ENCODE results near the gene DKK1.
"Not testable (repeated sequence)": the region's sequence is repeated elsewhere in the genome, so short reads cannot be mapped to it uniquely, and the experiment has no call there.

The DKK1 gene

DNA sequence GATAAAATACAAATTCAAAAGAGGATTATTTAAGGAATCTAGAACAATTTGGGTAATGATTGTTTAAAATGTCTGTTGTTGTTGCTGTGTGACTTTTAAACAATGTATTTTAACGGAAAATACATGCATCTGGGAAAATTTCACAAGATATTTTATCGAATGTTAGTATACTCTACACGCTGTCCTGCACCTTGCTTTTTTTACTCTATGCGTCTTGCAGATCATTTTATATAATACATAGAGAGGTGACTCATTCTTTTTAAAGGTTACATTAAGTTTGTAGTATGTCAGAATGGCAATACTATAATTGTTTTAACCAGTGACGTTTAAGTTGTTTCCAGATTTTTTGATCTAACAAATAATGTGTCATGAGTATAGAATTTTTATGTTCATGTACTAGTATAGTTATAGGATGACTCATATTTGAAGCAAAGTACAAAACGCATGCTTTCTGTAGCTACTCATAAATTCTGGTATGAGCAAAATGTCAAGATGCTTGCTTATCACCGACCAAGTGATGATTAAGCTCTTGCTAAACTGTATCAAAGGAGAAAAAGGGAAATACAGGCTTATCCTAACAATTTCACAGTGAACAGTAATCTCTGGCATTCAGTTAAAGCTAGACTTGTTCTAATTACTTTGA, 4.9 kb downstream of the DKK1 start:
- DNase-seq: no peak

DNA sequence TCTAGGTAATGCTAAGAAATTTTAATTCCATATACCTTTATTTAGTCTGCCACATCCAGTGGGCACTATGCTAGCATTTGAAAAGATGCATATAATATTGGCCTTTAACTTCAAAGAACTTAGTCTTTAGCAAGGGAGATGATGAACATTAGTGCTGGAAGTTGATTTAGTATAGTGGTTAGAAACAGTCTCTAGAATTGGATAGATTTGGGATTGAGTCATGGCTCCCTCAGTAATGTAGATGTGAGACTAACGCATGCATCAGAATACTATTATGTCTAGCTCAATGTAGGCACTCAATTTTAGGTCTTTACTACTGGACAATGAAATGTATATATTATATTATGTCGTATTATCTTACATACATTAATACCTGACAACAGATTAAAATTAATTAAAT, 5.8 kb downstream of the DKK1 start:
- no peak for DNase-seq

DNA sequence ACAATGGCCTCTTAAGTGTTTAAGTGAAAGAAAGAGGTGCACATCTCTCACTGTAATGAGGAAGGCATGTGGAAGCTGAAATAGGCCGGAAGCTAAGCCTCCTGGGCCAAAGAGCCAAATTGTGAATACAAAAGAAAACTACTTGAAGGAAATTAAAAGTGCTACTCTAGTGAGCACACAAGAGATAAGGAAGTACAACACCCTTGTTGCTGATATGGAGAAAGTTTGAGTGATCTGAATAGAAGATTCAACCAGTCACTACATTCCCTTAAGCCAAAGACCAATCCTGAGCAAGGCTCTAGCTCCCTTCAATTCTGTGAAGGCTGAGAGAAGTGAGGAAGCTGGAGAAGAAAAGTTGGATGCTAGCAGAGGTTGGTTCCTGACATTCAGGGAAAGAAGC, 8.2 kb downstream of the DKK1 start:
- DNase-seq: no peak

DNA sequence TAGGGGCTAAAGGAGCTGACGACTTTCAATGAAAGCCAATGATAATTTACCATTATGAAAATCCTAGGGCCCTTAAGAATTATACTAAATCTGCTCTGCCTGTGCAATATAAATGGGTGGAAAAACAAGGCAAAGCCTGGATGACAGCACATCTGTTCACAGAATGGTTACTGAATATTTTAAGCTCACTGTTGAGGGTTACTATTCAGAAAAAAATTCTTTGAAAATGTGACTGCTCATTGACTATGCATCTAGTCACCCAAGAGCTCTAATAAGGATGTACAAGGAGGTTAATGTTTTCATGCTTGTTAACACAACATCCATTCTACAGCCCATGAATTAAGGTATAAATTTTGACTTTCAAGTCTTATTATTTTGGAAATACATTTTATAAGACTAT, 8.9 kb downstream of the DKK1 start:
- DNase-seq: no peak

DNA sequence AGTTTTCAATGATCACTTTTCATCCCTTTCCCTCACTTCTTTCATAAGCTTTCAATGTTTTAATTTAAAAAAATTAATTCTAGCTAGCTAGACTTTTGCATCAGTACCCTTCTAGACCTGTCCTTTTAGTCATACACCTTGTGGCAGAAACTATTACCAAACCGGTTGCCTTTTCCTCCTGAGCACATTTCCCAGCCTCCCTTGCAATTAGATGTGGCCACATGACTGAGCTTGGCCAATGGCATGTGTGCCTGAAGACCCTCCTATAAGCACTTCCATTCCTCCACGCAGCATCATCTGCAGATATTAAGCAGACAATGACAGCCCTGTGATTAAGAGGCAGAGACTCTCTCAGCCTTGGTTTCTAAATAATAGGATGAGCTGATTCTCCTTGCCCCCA, 12.3 kb downstream of the DKK1 start:
- no peak for DNase-seq

DNA sequence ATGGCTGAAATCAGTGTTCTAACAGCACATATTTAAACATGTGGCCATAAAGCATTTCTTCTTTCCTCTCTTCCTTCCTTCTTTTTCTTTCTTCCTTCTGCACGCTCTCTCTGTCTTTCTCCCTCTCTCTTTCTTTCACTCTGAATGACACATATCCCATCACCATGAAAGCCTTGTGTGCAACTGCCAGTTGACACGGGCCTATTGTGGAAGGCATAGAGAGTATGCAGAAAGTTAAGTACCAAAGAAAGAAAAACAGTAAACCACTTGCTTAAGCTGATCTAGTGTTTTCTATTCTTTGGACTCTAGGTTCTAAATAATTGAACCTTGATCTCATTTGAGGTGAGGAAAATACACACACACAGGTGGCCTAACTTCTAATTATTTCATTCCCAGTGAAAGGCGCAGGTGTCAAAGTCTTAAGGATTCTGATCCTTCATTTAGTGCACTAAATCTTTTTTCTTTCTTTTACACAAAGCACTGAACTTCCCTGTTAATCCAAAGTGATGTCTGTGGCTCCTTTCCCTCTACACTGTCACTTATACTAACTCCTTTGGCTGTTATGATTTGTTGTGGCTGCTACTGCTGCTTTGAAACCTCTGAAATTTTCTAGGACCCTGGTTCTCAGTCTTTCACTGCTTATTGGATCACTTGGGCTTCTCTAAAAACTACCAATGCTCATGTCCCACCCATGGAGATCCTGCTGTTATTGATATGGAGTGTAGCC, 17.7 kb downstream of the DKK1 start:
- no peak for DNase-seq

DNA sequence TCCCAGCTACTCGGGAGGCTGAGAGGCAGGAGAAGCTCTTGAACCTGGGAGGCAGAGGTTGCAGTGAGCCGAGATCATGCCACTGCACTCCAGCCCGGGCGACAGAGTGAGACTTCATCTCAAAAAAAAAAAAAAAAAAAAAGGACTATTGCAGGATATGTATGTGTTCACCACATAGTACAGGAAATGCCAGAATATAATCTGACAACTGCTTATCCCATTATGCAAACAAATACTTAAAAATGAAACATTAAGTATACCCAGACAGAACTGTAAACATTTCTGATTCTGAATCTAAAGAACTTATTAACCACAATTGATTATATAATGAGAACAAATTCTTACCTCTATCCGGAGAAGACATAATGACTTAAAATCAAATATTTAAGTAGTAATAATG, 18.7 kb downstream of the DKK1 start:
- no peak for DNase-seq

DNA sequence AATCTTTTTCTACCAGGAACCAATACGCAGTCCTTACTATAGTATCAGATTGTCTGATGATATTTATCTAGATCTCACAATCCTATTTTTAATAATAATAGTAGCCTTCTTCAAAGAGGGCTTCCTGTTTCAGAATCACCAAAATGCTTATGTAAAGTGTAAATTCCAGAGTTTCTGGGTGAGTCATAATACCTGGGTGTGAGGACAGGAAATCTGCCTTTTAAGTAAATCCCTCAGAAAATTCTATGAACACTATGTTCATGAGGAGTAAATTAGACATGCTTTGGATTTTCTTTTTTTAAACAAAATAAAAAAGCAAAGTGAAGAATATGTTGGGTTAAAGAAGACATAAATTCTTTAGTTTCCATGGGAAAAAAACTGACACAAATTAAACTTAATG, 20.5 kb downstream of the DKK1 start:
- no peak for DNase-seq

DNA sequence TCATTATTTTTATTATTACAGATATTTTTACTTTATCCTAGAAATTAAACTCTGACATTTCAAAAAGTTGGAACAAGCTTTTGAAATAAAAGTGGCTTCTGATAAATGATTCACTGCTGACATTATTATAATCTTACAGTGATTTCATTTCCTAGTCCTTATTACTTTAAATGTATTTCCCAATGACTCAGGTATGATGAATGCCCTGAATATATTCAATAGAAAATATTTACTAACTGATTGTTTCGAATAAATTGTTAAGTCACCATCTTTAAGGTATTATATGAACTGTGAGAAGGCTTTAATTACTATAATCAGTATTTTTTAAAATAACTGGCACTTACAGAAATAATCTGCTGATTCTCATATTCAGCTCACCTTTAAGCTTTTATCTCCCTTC, 21.6 kb downstream of the DKK1 start:
- DNase-seq: no peak

DNA sequence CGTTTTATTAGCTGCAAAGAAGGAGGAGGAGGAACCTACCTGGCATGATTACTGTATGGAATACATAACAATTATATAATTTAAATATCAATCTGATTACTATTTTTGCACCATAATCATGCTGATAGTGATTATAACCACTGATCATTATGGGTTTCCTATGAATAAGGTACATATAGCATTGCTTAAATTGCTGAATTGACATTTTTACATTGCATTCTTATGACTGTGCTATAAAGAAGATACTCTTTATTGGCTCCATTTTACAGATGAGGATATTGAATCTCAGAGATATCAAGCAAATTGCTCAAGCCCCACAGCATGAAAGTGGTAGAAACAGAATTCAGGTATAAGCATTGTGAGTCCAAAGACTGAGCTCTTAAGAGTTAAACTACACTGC, 23.1 kb downstream of the DKK1 start:
- no peak for DNase-seq

DNA sequence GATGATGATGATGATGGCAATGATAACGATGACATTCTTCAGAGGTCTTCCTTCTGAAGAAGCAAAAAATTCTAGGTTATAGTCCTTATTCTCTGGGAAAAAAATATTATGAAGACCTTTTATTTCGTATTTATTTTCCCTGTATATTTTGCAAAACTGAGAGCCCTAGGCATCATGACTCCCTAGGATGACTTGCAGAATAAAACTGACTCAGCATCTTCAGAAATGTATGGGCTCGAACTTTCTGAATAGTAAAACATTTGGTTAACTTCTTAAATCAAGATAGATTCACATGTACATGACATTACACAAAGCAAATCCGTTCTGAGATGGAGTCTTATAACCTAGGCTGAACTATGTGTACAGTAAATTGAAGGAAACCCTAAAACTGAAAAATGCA, 29.4 kb downstream of the DKK1 start:
- DNase-seq: no peak

DNA sequence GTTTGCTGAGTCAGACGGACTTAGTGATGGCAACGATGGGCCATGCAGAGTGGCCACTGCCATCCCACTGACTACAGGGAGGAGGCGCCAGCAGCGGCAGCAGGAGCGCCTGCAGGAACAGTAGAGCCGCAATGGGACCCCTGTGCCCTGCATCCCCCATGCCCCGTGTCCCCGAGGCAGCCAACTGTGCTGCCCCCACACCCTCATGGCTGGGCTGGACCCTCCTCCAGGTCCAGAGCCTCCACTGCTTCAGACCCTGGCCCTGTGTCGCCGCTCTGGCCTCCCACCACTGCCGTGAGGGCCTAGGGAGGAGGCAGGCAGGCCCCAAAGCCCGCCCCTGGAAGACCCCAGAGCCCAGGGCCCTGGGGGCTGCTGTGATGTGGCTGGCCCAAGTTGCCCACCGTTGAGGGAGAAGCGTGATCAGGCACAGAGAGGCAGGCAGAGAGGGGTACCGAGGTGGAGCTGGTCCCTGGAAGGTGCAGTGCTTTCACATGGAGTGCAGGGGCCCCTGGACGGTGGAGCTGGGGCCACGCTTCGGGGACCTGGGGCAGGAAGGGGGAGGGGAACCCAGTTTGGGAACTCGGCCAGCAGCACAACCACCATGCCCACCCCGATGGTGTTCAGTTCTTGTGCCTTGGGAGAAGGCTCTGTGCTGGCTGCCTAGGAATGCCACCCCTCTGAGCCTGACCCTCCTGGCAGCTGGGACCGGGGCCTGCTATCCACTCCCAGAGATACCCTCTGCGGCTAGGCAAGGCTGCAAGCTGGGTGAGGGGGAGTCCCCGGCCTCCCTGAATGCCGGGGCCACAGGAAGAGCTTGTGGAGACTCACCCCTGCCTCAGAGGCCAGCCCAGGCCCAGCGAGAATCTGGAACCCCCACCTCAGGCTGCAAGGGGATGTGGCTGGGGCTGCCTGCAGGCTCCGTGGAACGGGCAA, 32.6 kb downstream of the DKK1 start:
- DNase-seq: no peak

DNA sequence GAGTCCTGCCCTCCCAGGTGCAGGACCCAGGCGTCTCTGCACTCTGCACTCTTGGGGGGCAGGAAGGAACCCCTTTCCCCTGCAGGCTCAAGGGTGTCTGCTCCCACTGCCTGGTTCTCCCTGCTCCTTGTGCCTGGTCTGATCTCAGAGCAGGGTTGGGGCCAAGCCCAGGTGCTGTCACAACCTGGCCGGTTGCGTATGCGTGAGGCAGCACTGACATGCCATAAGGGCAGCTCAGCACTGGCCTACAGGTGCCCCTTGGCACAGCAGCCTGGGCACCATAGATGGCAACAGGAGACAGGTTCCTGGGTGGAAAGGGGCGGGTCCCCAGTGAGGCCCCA, 33.2 kb downstream of the DKK1 start:
- no peak for DNase-seq

DNA sequence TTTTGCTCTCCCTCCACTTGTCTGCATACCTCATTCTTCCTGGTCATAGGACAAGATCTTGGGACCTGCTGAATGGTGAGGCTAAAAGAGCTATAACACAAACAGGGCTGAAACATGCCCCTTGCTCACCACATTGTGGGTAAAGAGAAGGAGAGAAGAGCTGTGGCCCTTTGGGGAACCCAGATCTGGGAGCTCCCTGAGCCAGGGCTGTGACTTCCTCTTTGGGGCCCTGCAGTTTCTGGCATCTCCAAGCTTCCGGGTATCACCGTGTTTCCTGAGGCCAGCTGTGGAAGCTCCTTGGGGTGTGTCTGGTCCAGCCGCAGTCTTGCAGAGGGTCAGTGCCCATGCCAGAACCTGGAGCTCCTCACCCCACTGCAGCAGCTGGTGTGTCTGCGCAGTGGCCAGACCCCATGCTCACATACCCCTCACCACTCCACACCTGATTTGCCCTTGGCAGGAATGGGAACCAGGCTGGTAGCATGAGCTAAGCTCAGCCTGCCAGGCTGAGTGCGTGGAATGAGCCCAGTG, 34.0 kb downstream of the DKK1 start:
- no peak for DNase-seq

DNA sequence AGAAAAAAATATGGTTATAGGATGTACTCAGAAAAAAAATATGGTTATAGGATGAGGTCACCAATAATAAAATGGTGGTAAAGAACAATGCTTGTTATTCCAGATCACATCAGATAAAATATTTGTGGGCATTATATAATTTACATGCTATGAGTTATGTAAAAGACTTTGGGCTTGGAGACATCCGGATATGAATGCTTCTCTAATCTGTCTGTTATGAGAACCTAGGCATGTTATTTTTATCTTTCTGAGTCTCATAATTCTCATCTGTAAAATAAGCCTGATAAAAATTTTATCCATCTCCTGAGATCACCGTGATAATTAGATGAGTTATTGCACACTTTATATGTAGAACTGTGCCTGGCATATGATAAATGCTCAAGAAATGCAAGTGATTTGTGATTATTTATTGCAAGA, 37.8 kb downstream of the DKK1 start:
- no peak for DNase-seq

DNA sequence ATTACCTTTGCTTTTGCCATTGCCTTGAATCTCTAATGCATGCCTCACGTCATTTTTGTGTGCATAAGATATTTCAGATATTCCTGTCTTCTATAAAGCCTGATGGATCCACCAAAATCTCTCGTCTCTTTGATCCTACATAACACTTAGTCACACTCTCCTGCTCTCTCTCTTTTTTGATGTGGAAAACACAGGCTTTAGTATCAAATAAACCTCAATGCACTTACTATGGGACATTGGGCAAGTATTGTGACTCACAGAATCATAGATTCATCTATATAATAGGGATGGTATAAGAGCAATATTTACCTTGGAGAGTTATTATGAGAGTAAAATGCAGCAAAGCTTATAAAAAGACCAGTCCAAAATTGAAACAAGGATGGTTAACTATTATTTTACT, 39.1 kb downstream of the DKK1 start:
- no peak for DNase-seq

DNA sequence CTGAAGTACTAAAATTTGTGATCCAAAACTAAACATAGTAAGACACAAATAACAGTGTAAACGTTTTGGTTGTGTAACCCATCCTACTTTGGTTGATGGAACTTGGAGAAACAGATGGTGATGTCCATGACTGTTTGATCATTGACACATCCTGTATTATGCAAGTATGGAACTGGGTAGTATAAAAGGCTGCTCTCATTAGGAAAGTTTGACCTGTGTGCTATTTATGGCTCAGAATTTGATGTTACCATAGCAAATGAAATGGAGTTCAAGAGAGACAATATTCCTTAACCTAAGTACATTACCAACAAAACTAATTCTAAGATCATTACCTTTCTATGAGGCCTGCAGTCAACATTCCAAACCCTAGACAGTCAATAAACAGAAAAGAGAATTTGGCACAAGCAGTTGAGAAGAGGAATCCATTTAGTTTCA, 39.9 kb downstream of the DKK1 start:
- DNase-seq: no peak

DNA sequence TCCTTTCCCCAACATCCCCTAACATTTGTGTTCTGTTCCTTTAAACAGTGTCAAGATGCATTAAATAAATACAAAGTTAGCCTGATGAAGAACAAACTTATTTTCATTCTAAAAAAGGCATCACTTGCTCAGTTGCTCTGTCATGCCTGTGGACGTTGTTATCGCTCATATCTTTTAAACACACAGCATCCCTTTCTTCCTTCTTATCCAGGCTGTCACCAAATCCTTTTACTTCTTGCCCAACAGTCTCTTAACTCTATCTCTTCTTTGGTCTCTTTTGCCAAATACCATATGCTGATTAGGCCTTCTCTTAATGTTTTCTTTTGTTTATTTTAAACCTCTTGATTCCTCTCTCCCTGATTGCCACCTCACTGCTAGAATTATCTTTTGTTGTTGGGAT, 43.9 kb downstream of the DKK1 start:
- no peak for DNase-seq

DNA sequence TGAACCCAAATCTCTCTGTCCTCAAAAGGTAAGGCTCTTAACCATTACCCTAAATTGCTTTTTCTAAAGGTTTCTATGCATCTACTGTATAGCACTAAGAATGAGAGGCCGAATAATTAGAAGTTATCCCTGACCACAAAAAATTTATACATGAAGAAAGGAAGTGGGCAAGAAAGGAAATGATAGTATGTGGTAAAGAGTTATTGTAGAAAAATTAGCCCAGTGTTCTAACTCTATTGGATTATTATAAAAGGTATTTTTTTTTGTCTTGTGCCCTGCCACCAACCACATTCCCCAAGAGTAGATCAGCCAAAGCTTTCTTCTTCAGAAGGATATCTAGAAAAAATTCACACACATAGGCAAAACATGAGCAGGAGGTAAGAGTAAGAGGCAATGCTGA, 45.4 kb downstream of the DKK1 start:
- no peak for DNase-seq

DNA sequence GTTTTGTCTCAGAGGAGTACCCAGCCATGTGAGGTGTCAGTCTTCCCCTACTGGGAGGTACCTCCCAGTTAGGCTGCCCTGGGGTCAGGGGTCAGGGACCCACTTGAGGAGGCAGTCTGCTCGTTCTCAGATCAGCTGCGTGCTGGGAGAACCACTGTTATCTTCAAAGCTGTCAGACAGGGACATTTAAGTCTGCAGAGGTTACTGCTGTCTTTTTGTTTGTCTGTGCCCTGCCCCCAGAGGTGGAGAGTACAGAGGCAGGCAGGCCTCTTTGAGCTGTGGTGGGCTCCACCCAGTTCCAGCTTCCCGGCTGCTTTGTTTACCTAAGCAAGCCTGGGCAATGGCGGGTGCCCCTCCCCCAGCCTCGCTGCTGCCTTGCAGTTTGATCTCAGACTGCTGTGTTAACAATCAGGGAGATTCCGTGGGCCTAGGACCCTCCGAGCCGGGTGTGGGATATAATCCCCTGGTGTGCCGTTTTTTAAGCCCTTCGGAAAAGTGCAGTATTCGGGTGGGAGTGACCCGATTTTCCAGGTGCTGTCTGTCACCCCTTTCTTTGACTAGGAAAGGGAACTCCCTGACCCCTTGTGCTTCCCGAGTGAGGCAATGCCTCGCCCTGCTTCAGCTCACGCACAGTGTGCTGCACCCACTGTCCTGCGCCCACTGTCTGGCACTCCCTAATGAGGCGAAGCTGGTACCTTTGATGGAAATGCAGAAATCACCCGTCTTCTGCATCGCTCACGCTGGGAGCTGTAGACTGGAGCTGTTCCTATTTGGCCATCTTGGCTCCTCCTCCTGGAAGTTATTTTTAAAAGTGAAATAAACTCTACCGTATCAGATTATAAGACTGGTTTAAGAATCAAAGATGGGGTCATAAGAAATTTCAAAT, 51.7 kb downstream of the DKK1 start:
- DNase-seq: not testable (repeated sequence)
